Bone marrow (tissue), 2 donors: Measurements from ENCODE around the gene NEURL3.
A peak's percentile ranks its signal among the peaks of the same experiment; 100 is the strongest.
"Not testable (repeated sequence)": the region's sequence is repeated elsewhere in the genome, so short reads cannot be mapped to it uniquely, and the experiment has no call there.

Experiments used
- DNase-seq, 2 donors: peaks; one replicate each; lab custom pipeline; 2025; lab: John Stamatoyannopoulos, UW

The NEURL3 gene

DNA sequence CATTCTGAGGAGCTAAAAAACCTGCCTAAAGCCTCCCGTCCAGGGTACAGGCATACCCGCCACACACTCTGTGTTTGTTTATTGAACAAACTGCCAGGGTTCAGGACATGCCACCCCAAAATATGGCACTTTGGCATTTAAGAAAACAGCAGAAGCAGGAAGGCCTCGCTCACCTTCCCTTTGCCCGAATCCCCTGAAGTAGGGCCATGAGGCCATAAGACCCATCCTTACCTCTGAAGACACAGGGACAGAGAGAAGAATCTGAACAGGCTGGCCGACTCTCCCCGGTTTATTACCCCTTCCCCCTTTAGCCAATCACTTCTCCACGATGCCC, 1.7 kb upstream of the NEURL3 start:
- DNase-seq = no peak

DNA sequence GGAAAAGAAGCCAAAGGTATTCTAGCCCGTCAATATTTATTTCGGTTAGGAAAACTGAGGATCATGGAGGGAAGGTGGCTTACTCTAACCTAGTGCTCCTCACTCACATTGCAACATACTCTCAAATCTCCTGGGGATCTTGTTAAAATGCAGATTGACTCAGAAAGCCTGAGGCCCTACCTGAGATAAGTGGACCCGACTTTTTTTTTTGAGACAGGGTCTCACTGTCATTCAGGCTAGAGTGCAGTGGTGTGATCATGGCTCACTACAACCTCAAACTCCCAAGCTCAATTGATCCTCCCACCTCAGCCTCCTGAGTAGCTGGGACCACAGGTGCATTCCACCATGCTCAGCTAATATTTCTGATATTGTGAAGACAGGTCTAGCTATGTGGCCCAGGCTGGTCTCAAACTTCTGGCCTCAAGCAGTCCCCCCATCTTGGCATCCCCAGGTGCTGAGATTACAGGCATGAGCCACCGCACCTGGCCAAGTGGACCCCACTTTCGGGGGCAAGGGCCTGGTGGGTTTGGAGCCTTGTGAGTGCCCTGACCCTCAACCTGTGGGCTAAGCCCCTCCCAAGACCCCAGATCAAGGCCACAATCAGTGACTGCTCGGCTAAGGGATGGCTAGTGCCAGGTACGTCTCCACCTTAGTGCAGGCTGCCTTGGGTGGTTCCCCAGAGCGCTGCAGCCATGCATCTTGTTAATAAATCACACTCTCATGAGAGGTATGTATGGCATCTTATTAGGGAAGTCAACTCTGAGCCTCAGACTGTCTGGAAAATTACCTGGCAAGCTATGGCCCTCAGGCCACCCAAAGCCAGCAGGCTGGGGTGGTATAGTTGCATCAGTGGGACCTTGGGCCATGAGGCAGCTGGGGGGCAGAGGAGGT, 1.1 kb upstream of the NEURL3 start:
- DNase-seq = no peak

DNA sequence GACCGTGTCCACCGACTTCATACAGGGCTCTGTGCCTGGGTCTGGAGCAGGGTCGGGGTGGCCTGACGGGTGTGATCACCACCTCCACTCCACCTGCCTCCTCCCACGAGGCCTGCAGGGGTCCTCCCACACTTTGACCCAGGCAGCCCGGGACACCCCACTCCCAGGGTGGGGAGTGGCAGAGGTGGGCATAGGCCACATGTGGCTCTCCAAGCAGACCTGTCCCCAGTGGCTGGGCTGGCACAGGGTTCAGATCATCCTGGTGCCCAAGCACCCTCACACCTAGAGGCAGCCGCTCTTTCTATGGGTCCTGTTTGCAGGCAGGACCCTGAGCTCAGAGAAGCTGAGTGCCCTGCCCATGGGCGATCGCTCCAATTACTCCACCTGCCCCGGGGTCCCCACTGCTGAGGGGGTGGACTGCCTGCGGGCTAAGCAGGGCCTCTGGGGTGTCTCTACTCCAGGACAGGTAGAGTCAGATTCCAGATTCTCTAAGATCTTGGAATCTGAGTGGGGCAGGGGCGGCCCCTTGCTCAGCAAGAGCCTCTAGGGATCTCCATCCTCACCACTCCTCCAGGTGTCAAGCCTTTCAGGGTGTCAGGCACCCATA, 1.4 kb downstream of the NEURL3 start:
- DNase-seq = no peak

DNA sequence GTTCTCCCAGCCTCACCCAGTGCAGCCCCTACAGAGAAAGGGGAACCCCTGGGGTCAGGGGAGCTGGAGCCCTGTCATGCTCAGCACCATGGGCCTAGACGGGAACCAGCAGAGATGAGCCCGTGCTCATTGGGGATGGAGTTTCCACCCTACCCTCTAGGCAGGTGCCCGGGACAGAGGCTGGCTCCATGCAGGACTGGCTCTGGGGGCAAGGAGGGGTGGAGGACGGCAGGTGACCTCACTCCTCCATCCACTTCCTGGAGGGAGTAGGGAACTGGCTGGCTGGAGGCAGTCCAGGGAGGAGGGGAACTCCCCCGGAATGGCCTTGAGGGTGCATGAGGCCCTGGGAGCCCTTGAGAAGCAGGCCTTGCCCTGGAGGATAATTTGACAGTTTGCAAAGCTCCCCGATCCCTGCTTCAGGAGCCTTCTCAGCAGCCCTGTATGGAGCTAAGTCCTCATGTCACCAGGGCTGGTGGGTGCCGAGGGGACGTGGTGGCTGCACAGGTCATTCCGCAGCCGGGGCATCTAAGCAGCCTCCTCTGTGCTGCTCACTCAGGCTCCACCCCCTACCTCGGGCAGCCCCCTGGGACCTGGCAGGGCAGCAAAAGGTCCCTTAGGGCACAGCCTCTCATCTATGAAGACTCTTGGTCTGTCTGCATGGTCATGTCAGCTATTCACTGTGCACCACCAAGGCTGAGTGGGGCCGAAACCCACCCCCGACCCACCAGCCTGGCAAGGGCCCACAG, 2.1 kb downstream of the NEURL3 start:
- DNase-seq = no peak

DNA sequence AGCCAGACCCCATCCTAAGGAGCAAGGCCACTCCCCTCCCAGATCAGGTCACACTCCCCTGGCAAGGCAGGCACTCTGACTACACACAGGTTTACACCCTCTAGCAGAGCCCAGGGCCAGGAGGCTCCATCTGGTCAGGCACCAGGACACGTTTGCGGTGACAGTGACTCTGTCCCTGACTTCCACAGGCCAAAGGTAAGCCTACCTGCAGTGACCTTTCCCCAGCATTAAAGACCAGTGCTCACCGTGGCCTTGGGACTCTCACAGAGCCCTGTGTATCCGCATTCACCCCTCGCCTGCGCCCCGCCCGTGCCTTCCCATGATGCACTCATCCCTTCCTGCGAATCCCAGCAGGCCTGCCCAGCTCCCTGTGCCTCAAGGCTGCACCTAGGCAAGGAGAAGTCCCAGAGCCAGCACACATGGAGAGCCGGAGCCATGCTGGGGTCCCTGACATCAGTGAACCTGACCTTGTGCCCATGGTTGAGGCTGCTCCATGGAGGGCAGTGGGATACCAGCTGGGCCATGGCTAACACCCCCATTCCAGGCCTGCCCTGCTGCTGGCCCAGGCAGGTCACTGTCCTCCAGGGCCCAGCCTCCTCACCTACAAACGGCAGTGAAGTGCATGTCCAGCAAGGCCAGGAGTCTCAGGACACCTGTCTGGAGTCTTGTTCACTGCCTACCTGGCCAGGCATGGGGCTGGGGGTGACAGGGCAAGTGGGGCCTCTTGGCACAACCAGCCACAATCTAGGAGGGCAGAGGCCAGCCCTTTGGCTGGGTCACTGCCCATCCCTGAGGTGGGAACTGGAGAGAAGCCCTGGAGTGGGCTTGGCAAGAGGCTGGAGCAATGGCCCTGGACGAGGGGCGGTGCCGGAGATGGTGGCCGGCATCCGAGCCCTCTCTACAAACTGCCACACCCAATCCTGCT, 3.0 kb downstream of the NEURL3 start:
- DNase-seq = no peak

DNA sequence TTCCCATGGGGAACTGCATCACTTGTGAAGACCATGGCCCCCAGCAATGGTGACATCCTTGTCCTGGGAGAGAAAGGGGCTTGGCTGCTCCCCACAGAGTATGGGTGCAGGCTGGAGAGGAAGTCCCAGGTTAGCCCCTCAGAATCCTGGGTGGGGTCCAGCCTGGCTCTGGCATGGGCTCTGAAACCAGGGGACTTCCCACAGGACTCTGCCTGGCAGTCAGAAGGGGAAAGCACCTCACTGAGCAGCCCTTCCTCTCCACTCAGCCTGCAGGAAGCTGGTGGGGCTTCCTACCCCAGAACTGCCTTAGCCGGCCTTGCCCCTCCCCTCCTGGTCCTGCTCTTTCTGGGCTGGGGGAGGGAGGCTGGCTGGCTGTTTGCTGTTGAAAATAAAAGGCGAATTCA, 3.7 kb downstream of the NEURL3 start:
- DNase-seq = peak in 1 of 2 donors; percentile 49

DNA sequence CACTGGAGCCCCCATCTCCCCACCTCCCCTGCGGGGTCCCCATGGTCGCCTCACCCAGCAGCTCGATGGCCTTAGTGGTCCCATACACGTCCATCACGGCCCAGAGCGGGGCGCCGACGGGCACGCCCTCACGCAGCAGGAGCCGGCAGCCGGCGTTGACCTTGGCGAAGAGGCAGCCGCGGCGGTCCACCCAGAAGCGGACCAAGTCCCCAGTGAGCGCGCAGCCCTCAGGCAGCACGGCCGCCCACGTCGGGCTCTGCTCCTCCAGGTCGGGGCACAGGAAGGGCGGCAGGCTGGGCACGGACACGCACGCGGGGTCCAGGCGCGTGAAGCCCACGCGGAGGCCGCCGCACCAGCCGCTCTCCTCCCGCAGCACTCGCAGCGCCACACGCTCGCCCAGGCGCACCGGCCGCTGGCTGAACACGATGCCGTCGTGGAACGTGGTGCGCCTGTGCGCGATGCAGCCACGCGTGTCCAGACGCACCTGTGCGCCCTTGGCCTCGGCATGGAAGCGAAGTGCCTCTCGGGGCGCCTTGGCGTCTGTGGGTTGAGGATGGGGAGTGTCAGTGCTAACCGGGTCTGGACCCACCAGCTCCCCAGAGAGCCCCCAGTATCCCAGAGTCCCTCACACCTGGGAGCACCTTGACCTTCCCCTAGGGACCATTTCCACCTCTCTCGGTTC, 4.6 kb downstream of the NEURL3 start:
- DNase-seq = no peak

DNA sequence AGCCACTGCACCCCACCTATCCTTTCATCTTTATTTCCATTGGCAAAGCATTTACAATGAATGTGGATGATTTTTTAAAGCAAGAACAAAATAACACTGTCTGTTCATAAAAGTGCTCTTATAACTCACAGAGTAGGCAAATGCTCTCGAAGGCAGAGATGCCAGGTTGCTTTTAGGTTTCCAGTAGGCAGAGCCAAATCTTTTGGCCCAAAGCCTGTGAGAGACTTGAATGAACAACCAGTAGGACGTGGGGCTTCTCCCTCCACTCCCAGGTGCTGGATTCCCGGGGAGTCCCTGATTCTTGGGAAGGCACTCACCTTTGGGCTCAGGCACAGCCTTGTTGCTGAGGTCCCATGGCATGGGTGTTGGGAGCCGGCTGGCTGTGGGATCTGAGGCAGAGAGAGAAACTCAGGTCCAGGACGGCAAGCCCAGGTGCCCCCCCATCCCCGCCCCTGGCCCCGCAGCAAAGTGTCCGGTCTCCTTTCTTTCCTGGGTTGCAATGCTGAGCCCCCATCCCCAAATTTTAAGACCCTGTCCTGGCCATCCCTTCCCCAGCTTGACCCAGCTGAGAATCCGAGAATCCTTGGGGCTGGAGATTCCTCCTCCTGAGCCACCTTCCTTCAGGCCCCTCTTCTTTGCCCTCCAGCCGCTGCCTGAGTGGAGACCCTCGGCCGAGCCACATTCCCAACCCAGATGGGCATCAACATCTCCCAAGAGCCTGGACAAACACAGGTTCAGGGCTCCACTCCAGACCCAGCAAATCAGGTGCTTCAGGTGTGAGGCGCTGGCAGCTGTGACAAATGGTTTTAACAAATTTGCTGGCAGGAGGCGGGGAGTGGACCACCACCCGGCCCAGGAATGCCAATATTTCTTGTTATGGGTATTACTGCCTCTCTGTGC, 5.8 kb downstream of the NEURL3 start:
- no peak for DNase-seq

DNA sequence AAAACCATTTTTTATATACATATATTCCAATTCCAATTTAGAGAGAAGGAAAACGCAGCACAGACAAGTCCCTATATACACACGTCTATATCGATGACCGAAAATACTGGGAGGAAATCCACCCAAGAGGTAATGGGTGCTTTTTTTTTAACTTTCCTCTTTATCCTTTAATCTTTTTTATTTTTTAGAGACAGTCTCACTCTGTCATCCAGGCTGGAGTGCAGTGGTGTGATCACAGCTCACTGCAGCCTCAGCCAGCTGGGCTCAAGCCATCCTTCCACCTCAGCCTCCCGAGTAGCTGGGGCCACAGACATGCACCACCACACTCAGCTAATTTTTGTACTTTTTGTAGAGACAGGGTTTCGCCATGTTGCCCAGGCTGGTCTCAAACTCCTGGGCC, 6.5 kb downstream of the NEURL3 start:
- DNase-seq = not testable (repeated sequence)

DNA sequence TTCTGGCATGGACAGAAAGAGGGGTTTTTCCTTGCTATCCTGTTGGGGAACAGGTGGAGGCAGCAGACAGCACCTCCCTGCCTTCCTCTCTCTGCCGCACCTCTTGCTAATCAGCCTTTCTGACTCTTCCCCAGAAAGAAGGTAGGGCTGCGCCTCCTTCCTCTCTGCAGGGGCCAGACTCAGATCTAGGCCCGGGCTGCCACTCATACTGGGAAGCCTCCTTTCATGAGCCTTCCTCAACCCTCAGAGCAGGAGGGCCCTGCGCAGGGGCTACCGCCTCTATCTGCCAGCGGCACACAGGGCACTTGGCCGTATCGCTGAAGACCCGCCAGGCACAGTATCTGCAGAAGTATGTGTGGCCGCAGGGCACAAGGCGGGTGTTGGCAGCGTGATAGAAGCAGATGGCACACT, 7.1 kb downstream of the NEURL3 start:
- no peak for DNase-seq

DNA sequence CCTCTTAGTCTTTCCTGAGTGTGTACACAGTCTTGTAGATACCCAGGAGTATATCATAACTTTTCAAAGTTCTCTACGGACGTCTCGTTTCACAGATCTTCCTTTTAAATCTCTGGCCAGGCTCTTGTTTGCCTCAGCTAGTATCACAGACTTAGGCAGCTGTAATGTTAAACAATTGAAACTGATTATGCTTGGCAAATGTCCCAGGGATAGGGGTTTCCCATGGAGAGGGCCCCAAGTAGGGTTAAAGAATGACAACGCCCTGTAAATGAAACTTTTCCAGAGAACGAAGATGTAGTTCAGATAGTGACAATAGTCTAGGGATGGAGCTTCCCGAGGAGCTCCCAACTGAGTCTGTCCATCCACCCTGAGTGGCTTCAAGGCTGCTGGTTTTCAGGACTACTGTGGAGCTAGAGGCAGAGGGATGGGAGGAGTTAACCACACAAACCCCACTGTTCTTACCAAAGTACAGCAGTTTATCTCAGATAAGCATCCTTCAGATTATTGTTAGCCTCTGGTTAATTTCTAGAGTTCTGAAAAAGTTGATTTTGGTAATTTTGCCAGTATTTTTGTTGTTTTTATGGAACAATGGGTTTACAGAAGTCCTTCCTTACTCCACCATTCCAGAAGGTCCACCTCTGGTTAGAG, 9.1 kb downstream of the NEURL3 start:
- no peak for DNase-seq

DNA sequence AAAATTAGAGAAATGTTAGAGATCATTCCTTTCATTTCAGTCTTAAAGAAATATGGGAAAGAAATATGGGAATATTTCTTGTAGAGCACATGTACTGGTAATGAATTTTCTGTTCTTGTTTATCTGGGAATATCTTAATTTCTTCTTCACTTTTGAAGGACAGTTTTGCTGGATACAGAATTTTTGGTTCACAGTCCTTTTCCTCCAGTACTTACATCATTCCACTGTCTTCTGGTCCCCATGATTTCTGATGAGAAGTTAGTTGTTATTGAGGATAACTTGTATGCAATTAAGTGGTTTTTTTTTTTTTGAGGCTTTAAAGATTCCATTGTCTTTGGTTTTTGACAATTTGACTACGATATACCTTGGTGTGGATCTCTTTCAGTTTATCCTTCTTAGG, 11.0 kb downstream of the NEURL3 start:
- no peak for DNase-seq

DNA sequence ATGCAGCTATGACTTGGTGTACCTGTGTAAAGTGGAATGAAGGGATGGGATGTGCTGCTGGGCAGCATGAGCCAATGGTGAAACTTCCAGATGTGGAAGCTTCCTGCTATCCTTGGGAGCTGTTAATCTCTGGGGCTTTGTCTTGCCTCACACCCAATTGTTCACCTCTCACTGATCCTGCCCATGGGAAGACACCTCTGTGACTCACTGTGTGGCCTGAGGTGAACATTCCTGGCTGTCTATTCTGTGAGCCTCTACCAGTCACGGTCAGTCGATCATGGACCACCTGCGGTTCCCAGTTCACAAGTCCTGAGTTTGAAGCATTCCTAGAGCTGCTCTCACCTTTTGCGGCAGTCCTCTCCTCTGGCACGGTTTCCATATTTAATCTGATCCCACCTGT, 12.1 kb downstream of the NEURL3 start:
- no peak for DNase-seq

DNA sequence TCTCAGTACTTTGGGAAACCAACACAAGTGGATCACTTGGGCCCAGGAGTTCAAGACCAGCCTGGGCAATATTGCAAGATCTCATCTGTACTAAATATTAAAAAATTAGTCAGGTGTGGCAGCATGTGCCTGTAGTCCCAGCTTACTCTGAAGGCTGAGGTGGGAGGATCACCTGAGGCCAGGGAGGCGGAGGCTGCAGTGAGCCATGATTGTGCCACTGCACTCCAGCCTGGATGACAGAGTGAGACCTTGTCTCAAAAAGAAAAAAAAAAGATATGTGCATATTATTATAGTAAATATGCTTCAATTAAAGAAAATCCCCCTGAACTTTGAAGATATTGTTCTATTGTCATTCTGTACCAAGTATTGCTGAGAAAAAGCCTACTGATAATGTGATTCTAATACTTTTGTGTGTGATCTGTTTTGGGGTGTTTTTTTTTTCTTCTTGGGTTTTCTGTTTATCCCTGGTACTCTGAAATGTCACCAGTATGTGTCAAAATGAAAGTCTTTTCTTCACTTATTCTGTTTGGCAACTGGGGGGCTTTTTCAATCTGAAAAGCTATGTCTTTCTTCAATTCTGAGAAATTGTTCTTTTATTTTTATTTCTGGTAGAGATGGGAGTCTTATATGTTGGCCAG, 13.2 kb downstream of the NEURL3 start:
- DNase-seq = no peak

DNA sequence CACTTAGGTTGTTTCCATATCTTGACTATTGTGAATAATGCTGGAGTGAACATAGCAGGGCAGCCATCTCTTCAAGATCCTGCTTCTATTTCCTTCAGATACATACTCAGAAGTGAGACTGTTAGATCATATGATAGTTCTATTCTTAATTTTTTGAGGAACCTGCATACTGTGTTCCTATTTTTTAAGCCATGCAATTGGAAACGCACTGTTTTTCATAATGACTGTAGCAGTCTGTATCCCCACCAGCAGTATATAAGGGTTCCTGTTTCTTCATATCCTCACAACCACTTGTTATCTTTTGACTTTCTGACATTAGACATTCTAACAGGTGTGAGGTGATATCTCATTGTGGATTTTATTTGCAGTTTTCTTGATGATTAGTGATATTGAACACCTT, 15.5 kb downstream of the NEURL3 start:
- DNase-seq = peak in 1 of 2 donors; percentile 37

DNA sequence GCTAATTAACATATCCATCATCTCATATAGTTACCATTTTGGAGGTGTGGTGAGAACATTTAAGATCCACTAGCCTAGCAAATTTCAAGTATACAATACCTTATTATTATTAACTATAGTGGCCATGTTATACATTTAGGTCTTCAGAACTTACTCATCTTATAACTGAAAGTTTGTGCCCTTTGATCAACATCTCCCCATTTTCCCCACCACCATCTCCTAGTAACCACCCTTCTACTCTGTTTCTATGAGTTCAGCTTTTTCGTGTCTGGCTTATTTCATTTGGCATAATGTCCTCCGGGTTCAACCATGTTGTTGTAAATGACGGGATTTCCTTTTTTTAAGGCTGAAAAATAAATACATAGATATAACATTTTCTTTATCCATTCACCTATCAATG, 15.9 kb downstream of the NEURL3 start:
- no peak for DNase-seq

DNA sequence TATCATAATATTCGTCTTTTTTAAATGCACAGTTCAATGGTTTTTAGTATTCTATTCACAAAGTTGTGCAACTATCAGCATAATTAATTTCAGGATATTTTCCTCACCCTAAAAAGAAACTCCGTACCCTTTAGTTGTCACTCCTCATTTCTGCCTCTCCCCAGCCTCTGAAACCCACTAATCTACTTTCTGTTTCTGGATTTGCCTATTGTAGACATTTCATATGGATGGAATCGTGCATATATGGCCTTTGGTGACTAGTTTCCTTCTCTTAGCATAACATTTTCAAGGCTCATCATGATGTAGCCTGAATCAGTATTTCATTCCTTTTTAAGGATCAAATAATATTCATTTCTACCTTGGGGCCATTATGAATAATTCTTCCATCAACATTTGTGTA, 18.5 kb downstream of the NEURL3 start:
- no peak for DNase-seq

DNA sequence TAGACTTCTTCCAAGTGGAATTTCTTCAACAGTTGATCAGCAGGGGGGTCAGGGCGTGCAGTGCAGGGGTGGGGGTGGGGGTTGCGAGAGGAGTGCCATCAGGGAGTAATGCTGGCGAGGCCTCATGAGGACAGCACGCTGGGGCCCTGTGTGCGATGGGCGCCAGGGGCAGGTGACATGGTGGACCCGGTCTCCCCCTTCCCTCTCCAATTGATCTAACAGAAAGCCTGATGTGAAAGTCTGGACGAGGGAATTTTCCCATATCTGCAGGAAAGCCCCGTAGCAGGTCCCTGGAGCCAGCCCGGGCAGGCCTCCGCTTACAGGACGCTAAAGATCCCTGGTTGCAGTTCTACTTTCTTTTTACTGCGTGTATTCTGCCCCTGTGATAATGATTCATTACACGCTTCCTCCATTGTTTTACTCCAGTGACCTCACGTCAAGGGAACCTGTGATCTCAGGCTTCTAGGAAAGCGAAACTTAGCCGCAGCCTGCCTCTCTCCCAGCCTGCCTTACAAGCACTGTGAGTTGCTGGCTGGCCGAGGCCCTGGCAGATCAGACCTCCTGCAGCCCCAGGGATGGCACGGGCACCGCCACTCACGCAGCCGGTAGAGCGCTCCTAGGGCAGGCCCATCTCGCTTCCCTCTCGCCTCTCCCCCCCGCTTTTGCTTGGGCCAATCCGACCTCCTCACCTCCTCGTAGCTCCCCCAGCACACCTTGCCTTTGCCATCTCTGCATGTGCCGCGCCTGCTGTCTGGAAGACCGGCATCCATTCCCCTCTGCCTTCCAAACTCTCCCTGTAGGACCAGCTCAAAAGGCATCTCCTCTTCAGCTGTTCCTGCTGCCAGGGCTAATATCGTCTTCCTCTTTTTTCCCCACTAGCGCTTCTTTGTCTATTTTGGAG, 19.2 kb downstream of the NEURL3 start:
- DNase-seq = peak; percentile 57 to 95
